H1 (cell line): ENCODE data around the gene HACD1.

Experiments
- CBX5 ChIP-seq: fragments of 300-800, 300-1000 bp; sonication (generic); IDR thresholded peaks from 2 replicates; pipeline ENCODE4 v1.7.1; 2016; ENCODE audit warnings: antibody characterized with exemption, low read length, low read depth
- MAX ChIP-seq: IDR thresholded peaks from 2 replicates; pipeline ENCODE4 v1.6.1; 2012; ENCODE audit warnings: inconsistent platforms
- SIN3A ChIP-seq, 2 experiments: IDR thresholded peaks in 1 of 2; conservative IDR thresholded peaks in 1 of 2; 2 replicates each; pipeline ENCODE4 v1.6.1; 2011 to 2012; ENCODE audit warnings: low read length in 2 of 2, improper control_type of control experiment in 1 of 2, low read depth in 1 of 2, mild to moderate bottlenecking in 1 of 2
- TBP ChIP-seq: IDR thresholded peaks from 2 replicates; pipeline ENCODE4 v1.6.1; 2011; ENCODE audit warnings: low read depth, low read length, improper control_type of control experiment
- USF2 ChIP-seq: IDR thresholded peaks from 2 replicates; pipeline ENCODE4 v1.6.1; 2011; ENCODE audit warnings: low read length, improper control_type of control experiment
- TF ChIP-seq, protein P1 (sequence below), 3 experiments: IDR thresholded peaks; 1 replicate in 2 of 3; 2 replicates in 1 of 3; pipeline versions ENCODE4 v1.5.1 to v1.6.1; 2011; ENCODE audit warnings: low read length in 3 of 3, mild to moderate bottlenecking in 3 of 3, inconsistent platforms in 2 of 3, low read depth in 1 of 3, moderate library complexity in 1 of 3; ENCODE audit not compliant: insufficient read depth in 1 of 3; ENCODE audit errors: control extremely low read depth in 1 of 3

- no peak for TF ChIP-seq USF2
- no peak for TF ChIP-seq MAX
- no peak for TF ChIP-seq CBX5
- TF ChIP-seq SIN3A (conservative IDR thresholded peaks at IDR 0.05 in 1 of 2, IDR thresholded peaks at IDR 0.05 in 1 of 2; ENCODE audit: low read depth in 1 of 2, low read length in 2 of 2), result no peak
- TF ChIP-seq, protein P1, sequence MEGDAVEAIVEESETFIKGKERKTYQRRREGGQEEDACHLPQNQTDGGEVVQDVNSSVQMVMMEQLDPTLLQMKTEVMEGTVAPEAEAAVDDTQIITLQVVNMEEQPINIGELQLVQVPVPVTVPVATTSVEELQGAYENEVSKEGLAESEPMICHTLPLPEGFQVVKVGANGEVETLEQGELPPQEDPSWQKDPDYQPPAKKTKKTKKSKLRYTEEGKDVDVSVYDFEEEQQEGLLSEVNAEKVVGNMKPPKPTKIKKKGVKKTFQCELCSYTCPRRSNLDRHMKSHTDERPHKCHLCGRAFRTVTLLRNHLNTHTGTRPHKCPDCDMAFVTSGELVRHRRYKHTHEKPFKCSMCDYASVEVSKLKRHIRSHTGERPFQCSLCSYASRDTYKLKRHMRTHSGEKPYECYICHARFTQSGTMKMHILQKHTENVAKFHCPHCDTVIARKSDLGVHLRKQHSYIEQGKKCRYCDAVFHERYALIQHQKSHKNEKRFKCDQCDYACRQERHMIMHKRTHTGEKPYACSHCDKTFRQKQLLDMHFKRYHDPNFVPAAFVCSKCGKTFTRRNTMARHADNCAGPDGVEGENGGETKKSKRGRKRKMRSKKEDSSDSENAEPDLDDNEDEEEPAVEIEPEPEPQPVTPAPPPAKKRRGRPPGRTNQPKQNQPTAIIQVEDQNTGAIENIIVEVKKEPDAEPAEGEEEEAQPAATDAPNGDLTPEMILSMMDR (IDR thresholded peaks at IDR 0.05; ENCODE audit: control extremely low read depth in 1 of 3, insufficient read depth in 1 of 3, low read depth in 1 of 3, low read length in 3 of 3), result no peak
- TF ChIP-seq TBP, result no peak
These were observed 32.7 kb upstream of the HACD1 start for GRCh38 chr10:17649836-17650235.
